H1 (cell line): ENCODE data around the gene PBOV1. TPM values are rescaled to one million over a fixed set of nuclear protein-coding genes. Genes with fewer than 3 reads are reported as not detected.

Experiments used
- CTCF ChIA-PET: fragments of 300-600 bp; sonication (Branson Sonifier 250); formaldehyde crosslinking; loops from one replicate; lab custom pipeline; 2021; ENCODE audit not compliant: partially characterized antibody; lab: Charles Lee
- POLR2A ChIA-PET: fragments of 300-600 bp; sonication (Branson Sonifier 250); formaldehyde crosslinking; loops from one replicate; lab custom pipeline; 2021; ENCODE audit warnings: inconsistent platforms; ENCODE audit not compliant: partially characterized antibody; lab: Charles Lee
- DNase-seq, 2 experiments: peaks; one replicate each; pipeline versions ENCODE4 v3.0.0 to v3.0.0-alpha.2; 2010 to 2022; ENCODE audit warnings: low spot score in 2 of 2, low read depth in 1 of 2, mixed read lengths in 1 of 2
- FAIRE-seq: peaks from 2 replicates; lab custom pipeline; 2011; peaks lifted over from hg19 to GRCh38; lab: Jason Lieb, UNC
- H2AFZ ChIP-seq: 2 replicates; pipeline ENCODE4 v1.8.1; 2012; ENCODE audit warnings: low read length, inconsistent platforms
- H2AK5ac ChIP-seq: 2 replicates; pipeline ENCODE4 v1.6.1; 2013; ENCODE audit warnings: low read depth, low read length
- H2BK120ac ChIP-seq: replicated peaks from 2 replicates; pipeline ENCODE3; 2013; ENCODE audit warnings: low read depth, low read length, inconsistent platforms
- H2BK12ac ChIP-seq: 2 replicates; pipeline ENCODE4 v1.6.1; 2013; ENCODE audit warnings: low read depth, low read length
- H2BK15ac ChIP-seq: 2 replicates; pipeline ENCODE4 v1.6.1; 2013; ENCODE audit warnings: low read length
- H2BK20ac ChIP-seq: 2 replicates; pipeline ENCODE4 v1.6.1; 2013; ENCODE audit warnings: low read length
- H2BK5ac ChIP-seq: 2 replicates; pipeline ENCODE4 v1.6.1; 2013; ENCODE audit warnings: low read depth, low read length
- H3K14ac ChIP-seq: 2 replicates; pipeline ENCODE4 v1.6.1; 2013; ENCODE audit warnings: inconsistent platforms; ENCODE audit not compliant: insufficient read length
- H3K18ac ChIP-seq: 2 replicates; pipeline ENCODE4 v1.6.1; 2013; ENCODE audit warnings: low read length; ENCODE audit errors: extremely low read depth
- H3K23ac ChIP-seq: 2 replicates; pipeline ENCODE4 v1.6.1; 2013; ENCODE audit warnings: inconsistent platforms; ENCODE audit not compliant: insufficient read length
- H3K23me2 ChIP-seq: 2 replicates; pipeline ENCODE4 v1.6.1; 2013; ENCODE audit warnings: low read depth, low read length
- H3K27ac ChIP-seq: 2 replicates; pipeline ENCODE4 v1.6.1; 2011; ENCODE audit warnings: low read depth, low read length, inconsistent platforms
- H3K27me3 ChIP-seq, 4 experiments: replicated peaks in 1 of 4; 1 replicate in 1 of 4; 2 replicates in 3 of 4; pipeline versions ENCODE4 v1.6.1 to v1.8.1; 2011 to 2013; ENCODE audit warnings: low read length in 3 of 4, mild to moderate bottlenecking in 3 of 4, inconsistent platforms in 2 of 4, mixed read lengths in 2 of 4, moderate library complexity in 1 of 4; ENCODE audit not compliant: control insufficient read depth in 3 of 4, insufficient read depth in 3 of 4; ENCODE audit errors: extremely low read depth in 1 of 4
- H3K36me3 ChIP-seq, 4 experiments: 2 replicates each; pipeline versions ENCODE4 v1.6.1 to v1.8.1; 2011 to 2013; ENCODE audit warnings: mild to moderate bottlenecking in 4 of 4, low read length in 3 of 4, moderate library complexity in 2 of 4, control low read depth in 1 of 4, inconsistent platforms in 1 of 4; ENCODE audit not compliant: insufficient read depth in 4 of 4, control insufficient read depth in 2 of 4
- H3K4ac ChIP-seq: replicated peaks from 2 replicates; pipeline ENCODE3; 2013; ENCODE audit warnings: low read length, low read depth, mixed read lengths, inconsistent platforms; ENCODE audit not compliant: insufficient read length
- H3K4me1 ChIP-seq, 4 experiments: replicated peaks in 1 of 4; 1 replicate in 1 of 4; 2 replicates in 3 of 4; pipeline versions ENCODE4 v1.6.1 to v1.8.1; 2011 to 2013; ENCODE audit warnings: low read length in 3 of 4, inconsistent platforms in 2 of 4, mixed read lengths in 1 of 4; ENCODE audit not compliant: insufficient read depth in 4 of 4, control insufficient read depth in 3 of 4
- H3K4me2 ChIP-seq, 2 experiments: 2 replicates each; pipeline versions ENCODE4 v1.6.1 to v1.8.1; 2011 to 2013; ENCODE audit warnings: low read depth in 2 of 2, low read length in 2 of 2, control low read depth in 1 of 2, inconsistent platforms in 1 of 2, mild to moderate bottlenecking in 1 of 2; ENCODE audit not compliant: insufficient read depth in 1 of 2
- H3K4me3 ChIP-seq, 4 experiments: fragments of 200-600, 300-600 bp in 1 of 4; sonication (generic), shearing (Covaris generic), sonication (Bioruptor Twin) in 1 of 4; 2 replicates each; pipeline versions ENCODE4 v1.5.1 to v1.8.1; 2011 to 2016; ENCODE audit warnings: low read length in 4 of 4, low read depth in 3 of 4, control low read depth in 2 of 4, inconsistent platforms in 2 of 4, mild to moderate bottlenecking in 2 of 4, mixed read lengths in 1 of 4, moderate library complexity in 1 of 4; ENCODE audit not compliant: insufficient read depth in 2 of 4; ENCODE audit errors: extremely low read depth in 1 of 4
- H3K56ac ChIP-seq: replicated peaks from 2 replicates; pipeline ENCODE3; 2013; ENCODE audit warnings: low read depth, mild to moderate bottlenecking, mixed read lengths, low read length, inconsistent platforms; ENCODE audit not compliant: insufficient read length
- H3K79me1 ChIP-seq: 2 replicates; pipeline ENCODE4 v1.6.1; 2013; ENCODE audit warnings: low read depth, low read length, control low read depth
- H3K79me2 ChIP-seq, 2 experiments: 2 replicates each; pipeline versions ENCODE4 v1.6.1 to v1.8.1; 2012 to 2013; ENCODE audit warnings: low read length in 2 of 2, mild to moderate bottlenecking in 2 of 2, inconsistent platforms in 1 of 2; ENCODE audit not compliant: insufficient read depth in 2 of 2, control insufficient read depth in 1 of 2
- H3K9ac ChIP-seq, 4 experiments: replicated peaks in 1 of 4; 1 replicate in 1 of 4; 2 replicates in 3 of 4; pipeline versions ENCODE4 v1.6.1 to v1.8.1; 2011 to 2013; ENCODE audit warnings: low read depth in 3 of 4, low read length in 3 of 4, control low read depth in 2 of 4, mild to moderate bottlenecking in 2 of 4, moderate library complexity in 2 of 4, inconsistent platforms in 1 of 4; ENCODE audit errors: extremely low read depth in 1 of 4
- H3K9me3 ChIP-seq, 2 experiments: 2 replicates each; pipeline versions ENCODE4 v1.6.1 to v1.8.1; 2012 to 2013; ENCODE audit warnings: mild to moderate bottlenecking in 2 of 2, moderate library complexity in 2 of 2, control low read depth in 1 of 2, inconsistent platforms in 1 of 2, low read depth in 1 of 2, low read length in 1 of 2, mixed read lengths in 1 of 2; ENCODE audit not compliant: insufficient read depth in 2 of 2
- H4K20me1 ChIP-seq, 2 experiments: replicated peaks in 1 of 2; 2 replicates each; pipeline versions ENCODE3 to v1.8.1; 2011 to 2013; ENCODE audit warnings: inconsistent platforms in 2 of 2, low read length in 2 of 2, mild to moderate bottlenecking in 1 of 2; ENCODE audit not compliant: insufficient read depth in 2 of 2, control insufficient read depth in 1 of 2
- H4K5ac ChIP-seq: 2 replicates; pipeline ENCODE4 v1.6.1; 2013; ENCODE audit warnings: low read length, low read depth, mixed read lengths, inconsistent platforms; ENCODE audit not compliant: insufficient read length
- H4K8ac ChIP-seq: 2 replicates; pipeline ENCODE4 v1.8.0; 2013; ENCODE audit warnings: mild to moderate bottlenecking, moderate library complexity, low read length, inconsistent platforms; ENCODE audit not compliant: insufficient read depth; ENCODE audit errors: extremely low read depth
- H4K91ac ChIP-seq: replicated peaks from 2 replicates; pipeline ENCODE3; 2013; ENCODE audit warnings: low read length, mixed read lengths, inconsistent platforms; ENCODE audit not compliant: insufficient read length
- ATF3 ChIP-seq: IDR thresholded peaks from 2 replicates; pipeline ENCODE4 v1.6.1; 2011; ENCODE audit warnings: low read depth, mild to moderate bottlenecking, low read length; ENCODE audit not compliant: insufficient read depth
- EGR1 ChIP-seq: IDR thresholded peaks from 2 replicates; pipeline ENCODE4 v1.6.1; 2011; ENCODE audit warnings: low read depth, low read length, borderline replicate concordance
- GTF2F1 ChIP-seq: IDR thresholded peaks from 2 replicates; pipeline ENCODE4 v1.6.1; 2012; ENCODE audit warnings: low read depth, low read length, improper control_type of control experiment, borderline replicate concordance
- MAX ChIP-seq: IDR thresholded peaks from 2 replicates; pipeline ENCODE4 v1.6.1; 2012; ENCODE audit warnings: inconsistent platforms
- POU5F1 ChIP-seq: IDR thresholded peaks from 2 replicates; pipeline ENCODE4 v1.6.1; 2011; ENCODE audit warnings: low read depth, mild to moderate bottlenecking, low read length, moderate library complexity
- SP2 ChIP-seq: IDR thresholded peaks from 2 replicates; pipeline ENCODE4 v1.6.1; 2012; ENCODE audit warnings: mild to moderate bottlenecking, low read length, inconsistent platforms
- SRF ChIP-seq: IDR thresholded peaks from 2 replicates; pipeline ENCODE4 v1.6.1; 2011; ENCODE audit warnings: mild to moderate bottlenecking, low read depth, low read length, moderate library complexity
- WGBS, 2 experiments: shearing (Covaris generic) in 1 of 2; methylation state at CpG; one replicate each; pipeline versions ENCODE4 v1.1.6 to v1.1.7; 2013 to 2015; ENCODE audit warnings: low lambda C conversion rate in 2 of 2, mixed read lengths in 2 of 2, inconsistent platforms in 1 of 2, low coverage in 1 of 2, missing lambda C conversion rate in 1 of 2; ENCODE audit not compliant: insufficient replicate concordance in 2 of 2, insufficient coverage in 1 of 2, insufficient read length in 1 of 2; ENCODE audit errors: extremely low coverage in 1 of 2, missing lambda C conversion rate in 1 of 2; 5-methylcytosine and 5-hydroxymethylcytosine counted together
- polyA plus RNA-seq, 7 experiments: library from polyadenylated mRNA; depleted of rRNA in 3 of 7; stranded (reverse) in 5 of 7; unstranded in 2 of 7; fragments of >200 nt in 5 of 7; fragments of 200-250 nt in 2 of 7; gene quantifications; 1 replicate in 5 of 7; 2 replicates in 1 of 7; 4 replicates in 1 of 7; pipeline versions ENCODE4 v1.2.1 to v1.2.3, GENCODE V29; 2011 to 2013; ENCODE audit warnings: missing spikeins in 2 of 7, mixed read lengths in 2 of 7
- total RNA-seq: library from RNA; stranded (reverse); fragmentation: NEBNext Ultra II Directional; extraction: Animal tissue kit (Norgen Biotek cat#: 25700); gene quantifications from 2 replicates; pipeline ENCODE4 v1.2.1, GENCODE V29; 2021

PBOV1 gene
- total and polyA plus RNA-seq, 2 of the 8 experiments (the other 6 are each of a cell fraction or from before 2014, with no cell fraction given), result not detected

- FAIRE-seq, result no peak
Observed at GRCh38 chr6:138235693-138236092, 17.4 kb upstream of the PBOV1 start.

More at GRCh38 chr6:138235693-138236092, 17.4 kb upstream of the PBOV1 start:
- H3K79me2 ChIP-seq, result no peaks in the 10 kb centered on the region
- H3K18ac ChIP-seq, result no peak overlapping the region
- no peak overlapping the region for H3K27ac ChIP-seq
- CTCF ChIA-PET, result interaction anchor here (0.6 to 2.5 kb wide), 7 partner anchors 8 to 122 kb away, joined by 3 to 7 read pairs (median 4); partner anchors contain the start of genes ARFGEF3 and PBOV1
- H3K4me1 ChIP-seq, result no peaks in the 10 kb centered on the region
- no peak for DNase-seq
- no peak overlapping the region for H3K4me3 ChIP-seq
- H2BK5ac ChIP-seq, result no peak overlapping the region
- no peaks in the 10 kb centered on the region for H3K23me2 ChIP-seq
- H4K91ac ChIP-seq, result no peak overlapping the region
- TF ChIP-seq POU5F1 (no peak), MAX (no peak), SRF (no peak), GTF2F1 (no peak), EGR1 (no peak), SP2 (no peak), ATF3 (no peak)
- no peak overlapping the region for H3K14ac ChIP-seq
- no peak overlapping the region for H3K56ac ChIP-seq
- no peak overlapping the region for H2AK5ac ChIP-seq
- no peak overlapping the region for H2BK15ac ChIP-seq
- no peaks in the 10 kb centered on the region for H3K27me3 ChIP-seq
- no peak overlapping the region for H4K5ac ChIP-seq
- H3K4ac ChIP-seq, result no peak overlapping the region
- H3K4me2 ChIP-seq, result no peak overlapping the region
- H2BK20ac ChIP-seq, result no peak overlapping the region
- POLR2A ChIA-PET, result no interaction called here
- no peaks in the 10 kb centered on the region for H4K20me1 ChIP-seq
- 0 out of 8 replicates have a peak, but pooled peaks cover 0 to 3% (median 0%) of the 10 kb centered on the region in 4 experiments for H3K36me3 ChIP-seq
- H3K23ac ChIP-seq, result no peak overlapping the region
- no peaks in the 10 kb centered on the region for H3K79me1 ChIP-seq
- H2BK120ac ChIP-seq, result no peak overlapping the region
- 84% methylated on average over 1 of the region's 1 CpG; no CpG with 5 or more reads in 1 of the 2 experiments for WGBS, 2 experiments
- H3K9ac ChIP-seq, result no peak overlapping the region
- H4K8ac ChIP-seq, result no peak overlapping the region
- H2AFZ ChIP-seq, result no peak overlapping the region
- H2BK12ac ChIP-seq, result no peak overlapping the region
- H3K9me3 ChIP-seq, result no peaks in the 10 kb centered on the region
